ENCODE results near the gene LRP1B.
"Not testable (repeated sequence)": the region's sequence is repeated elsewhere in the genome, so short reads cannot be mapped to it uniquely, and the experiment has no call there.

Gene LRP1B

DNA sequence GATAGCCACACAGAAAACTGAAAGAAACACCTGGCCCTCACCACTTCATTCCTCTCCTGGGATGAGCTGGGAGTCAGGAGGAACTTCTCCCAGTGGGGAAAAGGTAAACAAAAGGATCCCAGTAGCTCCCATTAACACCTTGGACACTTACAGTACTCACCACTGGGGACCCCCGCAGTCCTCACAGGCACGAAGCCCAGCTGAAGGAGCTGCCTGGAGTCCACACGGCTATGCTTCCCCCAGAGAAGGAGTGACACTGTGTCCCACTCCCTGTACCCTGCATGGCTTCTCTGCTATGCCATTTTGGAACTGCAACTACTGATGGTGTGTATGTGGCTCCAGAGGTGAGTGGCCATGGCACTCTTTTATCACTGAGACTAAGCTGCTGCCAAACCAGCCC lies 1565.1 kb downstream of the LRP1B start:
- no peaks in the 10 kb centered on the region for H3K36me3 ChIP-seq
- TF ChIP-seq, protein P1, sequence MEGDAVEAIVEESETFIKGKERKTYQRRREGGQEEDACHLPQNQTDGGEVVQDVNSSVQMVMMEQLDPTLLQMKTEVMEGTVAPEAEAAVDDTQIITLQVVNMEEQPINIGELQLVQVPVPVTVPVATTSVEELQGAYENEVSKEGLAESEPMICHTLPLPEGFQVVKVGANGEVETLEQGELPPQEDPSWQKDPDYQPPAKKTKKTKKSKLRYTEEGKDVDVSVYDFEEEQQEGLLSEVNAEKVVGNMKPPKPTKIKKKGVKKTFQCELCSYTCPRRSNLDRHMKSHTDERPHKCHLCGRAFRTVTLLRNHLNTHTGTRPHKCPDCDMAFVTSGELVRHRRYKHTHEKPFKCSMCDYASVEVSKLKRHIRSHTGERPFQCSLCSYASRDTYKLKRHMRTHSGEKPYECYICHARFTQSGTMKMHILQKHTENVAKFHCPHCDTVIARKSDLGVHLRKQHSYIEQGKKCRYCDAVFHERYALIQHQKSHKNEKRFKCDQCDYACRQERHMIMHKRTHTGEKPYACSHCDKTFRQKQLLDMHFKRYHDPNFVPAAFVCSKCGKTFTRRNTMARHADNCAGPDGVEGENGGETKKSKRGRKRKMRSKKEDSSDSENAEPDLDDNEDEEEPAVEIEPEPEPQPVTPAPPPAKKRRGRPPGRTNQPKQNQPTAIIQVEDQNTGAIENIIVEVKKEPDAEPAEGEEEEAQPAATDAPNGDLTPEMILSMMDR (IDR thresholded peaks at IDR 0.05; ENCODE audit: low read depth, low read length) = no peak
- H3K4me3 ChIP-seq (ENCODE audit: low read depth, low read length) = no peak overlapping the region
- H3K9me3 ChIP-seq = no peaks in the 10 kb centered on the region
- DNase-seq = no peak
- no peaks in the 10 kb centered on the region for H3K4me1 ChIP-seq
- no peaks in the 10 kb centered on the region for H3K27me3 ChIP-seq

DNA sequence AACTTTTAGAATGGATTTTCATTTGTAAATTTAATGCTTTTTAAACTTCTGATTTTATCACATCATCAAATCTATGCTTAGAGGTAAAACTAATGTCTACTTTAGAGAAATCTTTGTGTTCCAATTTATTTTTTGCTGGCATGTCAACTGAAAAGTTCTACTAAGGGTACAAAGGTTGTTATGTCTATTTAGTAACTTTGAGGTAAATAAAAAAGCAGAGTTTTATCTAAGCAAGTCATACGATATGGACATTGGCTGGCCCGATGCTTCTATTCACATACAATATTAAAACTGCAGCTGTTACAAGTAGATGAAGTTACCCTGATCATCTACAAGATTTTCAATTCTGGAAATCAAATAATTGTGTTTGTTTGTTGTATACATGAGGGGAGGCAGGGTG lies 1575.1 kb downstream of the LRP1B start:
- DNase-seq = no peak
- no peaks in the 10 kb centered on the region for H3K9me3 ChIP-seq
- TF ChIP-seq, protein P1 (IDR thresholded peaks at IDR 0.05; ENCODE audit: low read depth, low read length) = no peak
- no peaks in the 10 kb centered on the region for H3K27me3 ChIP-seq
- no peak overlapping the region for H3K4me3 ChIP-seq (ENCODE audit: low read depth, low read length)
- no peaks in the 10 kb centered on the region for H3K4me1 ChIP-seq
- no peaks in the 10 kb centered on the region for H3K36me3 ChIP-seq

DNA sequence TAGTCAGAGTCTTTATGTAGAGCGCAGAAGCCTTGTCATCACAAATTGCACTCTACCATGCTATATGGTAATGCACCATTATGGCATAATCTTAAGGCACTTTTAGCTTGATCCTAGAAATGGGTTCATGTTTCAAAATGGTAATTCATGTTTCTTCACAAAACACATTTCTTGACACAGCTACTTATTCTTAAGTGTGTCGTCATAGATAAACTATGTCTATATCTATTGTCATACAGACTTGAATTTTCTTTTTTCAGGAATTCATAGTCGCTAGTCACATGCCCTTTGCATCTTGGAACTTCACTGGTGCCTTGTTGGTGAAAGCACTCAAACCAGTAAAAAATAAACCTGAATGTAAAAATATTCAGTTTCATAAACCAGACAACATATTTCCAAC lies 1578.2 kb downstream of the LRP1B start:
- Histone ChIP-seq H3K36me3 (no peaks in the 10 kb centered on the region), H3K4me3 (ENCODE audit: low read depth, low read length) (no peak overlapping the region), H3K27me3 (no peaks in the 10 kb centered on the region), H3K9me3 (no peaks in the 10 kb centered on the region), H3K4me1 (no peaks in the 10 kb centered on the region)
- DNase-seq = no peak
- TF ChIP-seq, protein P1 (IDR thresholded peaks at IDR 0.05; ENCODE audit: low read depth, low read length) = no peak

DNA sequence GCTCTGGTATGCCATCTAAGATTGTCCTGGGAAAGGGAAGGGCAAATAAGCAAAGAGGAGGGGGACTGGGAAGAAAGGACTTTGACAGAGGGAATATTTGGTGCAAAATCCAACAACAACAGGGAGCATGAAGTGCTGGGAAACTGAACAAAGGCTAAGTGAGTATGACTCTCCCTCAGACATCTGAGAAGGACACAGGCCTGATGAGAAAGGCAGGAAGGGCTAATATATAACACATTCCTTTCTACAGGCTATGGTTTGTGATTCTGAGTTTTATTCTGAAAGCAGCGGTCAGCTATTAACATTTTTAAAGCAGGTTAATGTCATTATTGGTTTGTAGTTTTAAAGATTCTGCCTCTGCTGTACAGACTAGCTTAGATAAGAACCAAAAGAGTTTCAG lies 1579.5 kb downstream of the LRP1B start:
- TF ChIP-seq, protein P1 (IDR thresholded peaks at IDR 0.05; ENCODE audit: low read depth, low read length) = no peak
- Histone ChIP-seq H3K36me3 (no peaks in the 10 kb centered on the region), H3K4me1 (no peaks in the 10 kb centered on the region), H3K9me3 (no peaks in the 10 kb centered on the region), H3K4me3 (ENCODE audit: low read depth, low read length) (no peak overlapping the region), H3K27me3 (no peaks in the 10 kb centered on the region)
- DNase-seq = no peak

DNA sequence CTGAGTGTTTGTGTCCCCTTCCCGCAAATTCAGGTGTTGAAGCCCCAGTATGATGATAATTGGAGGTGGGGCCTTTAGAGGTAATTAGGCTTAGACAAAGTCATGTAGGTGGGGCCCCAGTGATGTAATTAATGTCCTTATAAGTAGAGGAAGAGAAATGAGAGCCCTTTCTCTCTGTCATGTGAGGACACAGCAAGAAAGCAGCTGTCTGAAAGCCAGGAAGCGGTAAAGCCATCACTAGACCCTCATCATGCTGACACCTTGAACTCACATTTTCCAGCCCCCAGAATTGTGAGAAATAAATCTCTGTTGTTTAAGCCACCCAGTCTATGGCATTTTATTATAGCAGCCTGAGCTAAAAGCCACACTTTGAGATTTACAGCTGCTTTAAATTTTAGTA lies 1580.0 kb downstream of the LRP1B start:
- TF ChIP-seq, protein P1 (IDR thresholded peaks at IDR 0.05; ENCODE audit: low read depth, low read length) = no peak
- DNase-seq = no peak
- H3K9me3 ChIP-seq = no peaks in the 10 kb centered on the region
- H3K36me3 ChIP-seq = no peaks in the 10 kb centered on the region
- no peaks in the 10 kb centered on the region for H3K27me3 ChIP-seq
- no peak overlapping the region for H3K4me3 ChIP-seq (ENCODE audit: low read depth, low read length)
- H3K4me1 ChIP-seq = no peaks in the 10 kb centered on the region

DNA sequence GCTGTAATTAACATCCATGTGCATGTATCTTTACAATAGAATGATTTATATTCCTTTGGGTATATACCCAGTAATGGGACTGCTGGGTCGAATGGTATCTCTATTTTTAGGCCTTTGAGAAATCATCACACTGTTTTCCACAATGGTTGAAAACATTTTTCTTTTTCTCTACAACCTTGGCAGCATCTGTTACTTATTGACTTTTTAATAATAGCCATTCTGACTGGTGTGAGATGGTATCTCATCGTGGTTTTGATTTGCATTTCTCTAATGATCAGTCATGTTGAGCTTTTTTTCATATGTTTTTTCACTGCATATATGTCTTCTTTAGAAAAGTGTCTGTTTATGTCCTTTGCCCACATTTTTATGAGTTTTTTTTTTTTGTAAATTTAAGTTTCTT lies 1586.0 kb downstream of the LRP1B start:
- DNase-seq, H3K9me3 ChIP-seq: not testable (repeated sequence)

DNA sequence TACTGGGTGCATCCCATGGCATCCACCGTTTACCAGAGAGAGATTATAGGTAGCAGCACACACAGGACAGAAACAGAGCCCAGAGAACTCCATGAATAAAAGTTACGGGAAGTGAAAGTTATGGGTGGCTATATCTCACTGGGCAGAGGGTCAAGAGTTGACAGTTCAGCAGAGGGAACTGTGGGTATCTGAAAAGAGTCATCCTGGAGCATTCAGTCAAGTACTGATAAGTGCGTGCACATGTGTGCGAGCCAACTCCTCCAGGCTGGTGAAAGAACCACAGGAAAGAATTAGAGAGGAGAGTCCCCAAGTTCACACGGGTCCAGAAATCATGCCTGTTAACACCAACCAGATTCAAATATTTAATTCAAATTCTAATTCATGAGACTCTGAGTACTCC lies 1588.2 kb downstream of the LRP1B start:
- no peaks in the 10 kb centered on the region for H3K9me3 ChIP-seq
- no peak overlapping the region for H3K4me3 ChIP-seq (ENCODE audit: low read depth, low read length)
- TF ChIP-seq, protein P1 (IDR thresholded peaks at IDR 0.05; ENCODE audit: low read depth, low read length) = no peak
- H3K4me1 ChIP-seq = no peaks in the 10 kb centered on the region; the same call in 1 of the 2 replicates
- no peak for DNase-seq
- H3K36me3 ChIP-seq = no peaks in the 10 kb centered on the region
- H3K27me3 ChIP-seq = no peaks in the 10 kb centered on the region

More for the DNA sequence above, 1586.0 kb downstream of the LRP1B start:
- not testable (repeated sequence) for H3K27me3 ChIP-seq; H3K4me3 ChIP-seq (ENCODE audit: low read depth, low read length); H3K4me1 ChIP-seq; H3K36me3 ChIP-seq
